ENCODE measurements around the gene CFAP61.
"Not testable (repeated sequence)": the region's sequence is repeated elsewhere in the genome, so short reads cannot be mapped to it uniquely, and the experiment has no call there.

Gene CFAP61, protein sequence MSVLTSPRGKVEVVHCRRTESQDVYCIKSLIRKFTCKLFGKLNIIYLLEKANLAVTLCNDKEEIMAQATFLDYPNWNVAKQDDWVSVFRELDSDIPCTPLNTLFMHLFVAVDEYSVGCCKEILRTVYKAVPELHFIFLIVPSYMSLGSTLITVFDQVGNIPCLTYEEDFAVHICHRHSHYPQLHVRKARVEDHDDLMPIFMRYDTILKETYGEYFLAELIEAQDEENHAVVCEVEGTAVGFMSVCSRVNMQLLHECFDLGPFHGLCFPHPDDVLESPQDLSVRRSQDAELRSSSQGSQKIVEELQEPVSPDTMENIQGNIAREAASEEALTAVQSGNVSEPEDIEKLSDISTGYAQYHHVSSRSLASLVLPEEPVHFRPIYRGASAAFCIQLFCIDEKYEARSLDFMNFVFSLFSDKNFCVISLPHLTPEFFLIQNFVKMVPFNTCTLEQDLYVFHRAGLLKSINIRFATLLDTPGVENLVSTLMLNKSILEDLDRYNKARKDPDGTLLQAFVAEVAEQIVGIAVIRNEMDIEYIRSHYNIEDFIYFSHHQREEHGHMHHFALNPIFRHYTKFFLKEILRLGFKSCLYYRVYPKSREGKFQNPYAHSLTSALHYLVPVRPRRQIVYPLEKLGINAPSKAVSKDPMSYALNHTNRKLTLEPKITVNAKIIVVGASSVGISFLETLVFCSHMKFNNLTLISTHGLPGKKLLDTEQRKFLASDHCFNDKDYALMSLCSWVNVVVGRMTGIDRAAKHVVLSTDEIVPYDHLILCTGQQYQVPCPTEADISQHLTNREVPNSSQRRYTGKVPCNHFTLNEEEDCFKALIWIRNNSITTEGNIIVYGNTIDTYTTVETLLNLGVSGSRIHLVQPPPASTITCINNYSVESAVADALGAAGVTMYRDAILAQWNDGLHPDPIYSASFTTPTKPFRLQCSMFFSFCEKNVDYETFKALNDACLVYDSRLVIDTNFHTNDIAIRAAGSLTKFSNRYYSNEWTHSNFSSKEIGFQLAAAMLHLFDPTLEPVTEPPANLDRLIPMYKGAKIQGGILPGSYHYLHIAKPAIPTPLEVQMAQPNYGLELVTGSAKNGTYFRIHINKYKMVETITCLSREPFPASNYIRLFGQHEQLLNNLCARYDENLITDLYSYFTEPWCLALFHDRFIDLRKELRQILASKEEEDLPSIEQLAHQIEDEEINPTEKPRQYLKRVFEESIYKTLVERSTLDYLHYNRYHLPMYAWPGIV

DNA sequence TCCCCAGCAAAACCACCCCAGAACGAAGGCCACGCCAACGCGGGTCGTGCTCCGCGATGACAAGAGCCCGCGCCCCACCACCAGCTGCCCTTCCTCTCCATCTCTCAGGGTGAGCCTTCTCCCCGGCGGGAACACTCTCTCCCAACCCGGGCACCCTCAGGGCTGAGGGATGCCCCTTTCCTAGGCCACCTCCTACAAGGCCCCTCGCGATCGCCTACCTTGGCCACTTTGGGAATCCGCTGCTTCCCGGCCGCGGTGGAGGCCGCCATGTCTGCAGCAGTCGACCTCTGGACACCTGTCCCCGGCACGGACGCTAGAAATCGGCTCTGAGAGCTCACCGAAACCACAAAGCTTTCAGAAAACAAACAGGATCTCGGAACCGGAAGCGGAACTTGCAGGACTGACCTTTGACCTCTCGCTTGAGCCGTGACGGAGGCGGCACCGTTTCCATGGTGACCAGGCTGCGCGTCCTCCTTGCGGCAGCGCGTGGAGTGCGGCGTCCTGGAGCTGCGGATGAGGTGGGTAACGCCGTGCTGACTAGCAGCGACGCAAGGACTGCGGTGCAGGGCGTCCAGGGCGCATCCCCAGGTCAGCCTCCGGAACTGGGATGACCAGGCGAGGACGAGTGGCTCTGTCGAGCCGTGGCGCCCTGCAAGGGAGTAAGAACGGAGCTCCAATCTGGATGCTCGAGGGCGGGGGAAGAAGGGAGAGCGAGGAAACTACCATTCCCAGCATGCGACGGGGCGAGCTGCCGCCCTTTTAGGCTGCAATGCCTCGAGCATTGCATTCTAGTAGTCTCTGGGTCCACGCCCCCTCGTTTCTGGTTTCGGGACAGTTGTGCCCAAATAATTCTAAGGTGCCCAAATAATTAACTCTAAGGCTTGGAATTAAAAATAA is at the start of gene CFAP61, which contains the start of gene CRNKL1:
CFAP61 (plus strand) TSS at position 459 of the 897 bp plus-strand sequence. CDS start 4,122 bp downstream, outside the sequence.
CRNKL1 (minus strand) TSS at position 393 of the 897 bp plus-strand sequence; CDS start at position 269, 124 bp downstream.
- peak; percentile 94 to 99 for DNase-seq

DNA sequence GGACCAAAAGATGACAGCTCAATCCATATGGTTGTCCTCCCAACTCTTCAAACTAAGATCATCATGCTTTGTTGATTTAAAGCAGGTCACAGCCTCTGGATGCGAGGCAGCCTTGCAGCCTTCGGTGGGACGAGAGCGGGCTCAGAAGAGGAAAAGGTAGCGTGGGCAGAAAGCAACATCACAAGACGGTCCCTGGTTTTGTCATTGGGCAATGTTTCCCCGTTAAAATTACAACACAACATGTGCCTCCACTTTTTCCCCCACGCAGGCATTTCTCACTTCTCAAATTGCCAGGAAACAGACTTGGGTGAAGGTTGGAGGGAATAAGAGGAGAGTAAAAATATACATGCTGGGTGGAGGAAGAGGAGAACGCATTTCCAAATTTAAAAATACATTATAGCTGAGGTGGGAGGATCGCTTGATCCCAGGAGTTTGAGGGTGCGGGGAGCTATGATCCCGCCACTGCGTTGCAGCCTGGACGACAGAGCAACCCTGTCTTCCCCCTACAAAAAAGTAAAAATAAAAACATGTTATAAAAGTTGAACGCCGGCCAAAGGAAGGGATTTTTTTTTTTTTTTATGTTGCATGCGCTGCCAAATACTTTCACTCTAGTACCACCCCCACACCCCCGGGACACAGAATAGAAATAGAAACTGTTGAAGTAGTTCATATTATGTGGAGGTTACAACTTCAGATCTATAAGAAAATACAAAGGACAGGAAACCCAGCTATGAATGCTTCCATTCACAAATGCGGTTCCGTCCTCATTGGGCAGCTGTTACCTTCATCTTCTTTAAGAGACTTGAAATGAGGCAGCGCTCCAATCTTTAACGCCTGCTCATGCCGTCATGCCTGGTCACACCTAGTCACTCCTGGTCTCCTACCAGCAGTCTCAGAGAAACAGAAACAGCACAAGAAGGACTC is 49.0 kb upstream of the CFAP61 start:
- DNase-seq, result peak; percentile 94 to 96

DNA sequence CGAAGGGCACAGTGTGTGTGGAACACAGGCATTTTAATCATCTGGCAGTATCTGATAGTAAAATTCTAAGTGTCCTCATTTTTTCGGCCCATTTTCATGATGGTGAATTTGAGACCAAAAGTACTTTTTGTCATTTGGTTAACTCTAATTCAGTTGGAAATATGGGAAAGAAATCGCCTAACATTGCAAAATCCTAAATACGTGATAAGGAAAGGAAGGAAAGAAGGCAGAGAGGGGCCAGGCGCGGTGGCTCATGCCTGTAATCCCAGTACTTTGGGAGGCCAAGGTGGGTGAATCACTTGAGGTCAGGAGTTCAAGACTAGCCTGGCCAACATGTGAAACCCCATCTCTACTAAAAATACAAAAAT is 48.4 kb upstream of the CFAP61 start:
- DNase-seq, result not testable (repeated sequence)

DNA sequence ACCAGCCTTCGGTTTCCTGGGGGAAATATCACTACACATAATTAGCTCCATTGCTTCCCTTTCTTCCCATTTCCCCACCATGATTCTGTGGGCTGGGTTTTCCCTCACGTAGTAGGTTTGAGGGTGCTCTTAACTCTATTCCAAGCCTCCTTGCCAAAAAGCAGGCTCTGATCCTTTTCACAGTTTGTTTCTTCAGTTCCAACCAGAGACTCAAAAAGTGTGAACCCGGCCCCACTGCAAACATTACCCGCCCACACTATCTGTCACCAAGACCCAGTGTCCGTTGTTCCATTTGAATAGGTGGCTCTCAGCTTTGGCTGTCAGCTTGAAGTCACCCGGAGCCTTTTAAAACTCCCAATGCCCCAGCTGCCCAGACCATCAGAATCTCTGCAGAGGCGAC is 47.0 kb upstream of the CFAP61 start:
- DNase-seq, result peak; percentile 38 to 43

DNA sequence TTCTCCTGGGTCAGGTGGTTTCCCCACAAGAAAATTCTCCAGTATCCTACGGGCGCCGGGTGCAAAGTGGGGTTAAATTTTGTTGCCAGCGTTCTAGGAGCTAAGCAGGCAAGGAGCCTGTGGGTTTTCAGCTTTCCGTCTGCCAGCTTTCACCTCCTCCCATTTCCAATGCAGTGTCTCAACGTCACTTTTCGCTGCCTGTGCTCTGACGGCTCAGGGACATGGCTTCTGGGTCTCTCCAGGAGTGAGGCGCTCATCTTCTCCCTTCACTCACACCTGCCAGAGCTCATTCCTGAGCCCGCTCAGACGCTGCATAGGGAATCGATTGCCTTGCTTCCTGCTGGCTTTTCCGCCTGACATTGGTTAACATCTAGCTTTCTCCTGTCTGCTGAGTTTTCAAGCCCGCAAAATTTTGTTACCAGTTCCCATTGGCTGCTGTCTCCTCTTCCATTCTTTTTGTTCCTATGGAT is 42.5 kb upstream of the CFAP61 start:
- no peak for DNase-seq

DNA sequence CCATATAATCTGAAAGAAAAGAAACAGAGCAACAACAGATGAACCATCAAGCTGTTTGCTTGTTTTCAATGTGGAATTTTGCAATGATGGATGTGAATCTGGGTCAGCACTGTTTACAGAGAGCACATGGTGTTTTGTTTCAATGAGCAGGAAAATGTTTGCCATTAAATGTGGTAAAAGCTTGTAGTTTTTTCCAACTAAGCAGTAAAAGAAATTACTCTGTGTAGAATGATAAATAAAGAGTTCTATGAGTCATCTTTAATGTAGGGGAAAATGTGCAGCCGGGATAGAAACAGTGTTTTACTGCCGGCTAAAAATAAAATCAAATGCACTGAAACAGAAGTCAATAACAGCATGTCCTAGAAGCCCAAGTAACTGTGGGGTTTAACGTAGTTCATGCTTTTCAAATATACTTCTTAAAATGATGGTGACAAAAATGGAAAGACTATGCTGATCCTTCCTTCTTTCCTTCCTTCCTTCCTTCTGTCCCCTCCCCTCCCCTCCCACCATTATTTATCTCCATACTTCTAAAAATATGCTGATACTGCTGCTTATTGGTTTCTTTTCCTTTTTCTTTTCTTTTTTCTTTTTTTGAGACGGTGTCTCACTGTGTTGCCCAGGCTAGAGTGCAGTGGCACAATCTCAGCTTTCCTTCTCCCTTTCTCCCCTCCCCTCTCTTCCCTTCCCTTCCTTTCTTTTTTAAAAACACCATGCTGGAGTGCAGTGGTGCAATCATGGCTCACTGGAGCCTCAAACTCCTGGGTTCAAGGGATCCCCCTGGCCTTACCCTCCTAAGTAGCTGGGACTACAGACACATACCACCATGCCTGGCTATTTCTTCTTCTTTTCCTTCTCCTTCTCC is 41.5 kb upstream of the CFAP61 start:
- no peak for DNase-seq

DNA sequence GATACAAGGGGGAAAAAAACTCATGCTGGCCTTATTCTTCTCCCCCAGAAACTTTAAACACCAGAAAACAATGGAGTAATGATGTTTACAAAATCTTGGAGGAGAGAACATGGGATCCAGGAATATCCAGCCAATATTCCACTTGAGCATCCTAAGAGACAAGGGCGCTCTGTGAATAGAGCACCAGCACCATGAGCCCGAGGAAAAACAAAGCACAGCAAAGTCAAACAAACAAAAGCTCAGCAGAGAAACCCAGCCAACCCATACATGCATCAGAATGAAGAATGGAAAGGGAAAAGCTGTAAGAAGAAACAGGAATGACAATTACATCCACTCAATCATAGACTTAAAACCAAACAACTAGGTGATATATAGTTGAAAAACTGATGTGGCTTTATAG is 39.8 kb upstream of the CFAP61 start:
- no peak for DNase-seq

DNA sequence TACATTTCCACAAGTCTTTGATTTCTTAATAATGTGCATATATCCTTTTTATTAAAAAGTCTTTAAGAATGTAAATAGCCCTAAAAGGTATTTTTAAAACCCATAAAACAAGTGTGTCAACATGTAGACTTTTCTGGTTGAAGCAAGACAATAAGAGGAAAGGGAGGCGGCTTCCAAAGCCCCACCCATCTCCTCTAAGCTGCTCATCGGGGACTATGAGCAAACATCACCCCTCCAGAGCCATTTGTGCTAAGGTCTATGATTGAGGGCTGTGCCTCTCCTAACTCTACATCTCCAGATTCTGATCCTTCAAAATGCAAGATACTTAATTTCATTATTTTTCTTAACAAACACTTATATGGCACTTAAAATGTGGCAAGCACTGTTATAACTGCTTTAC is 37.7 kb upstream of the CFAP61 start:
- peak in 1 of 2 donors; percentile 35 for DNase-seq

DNA sequence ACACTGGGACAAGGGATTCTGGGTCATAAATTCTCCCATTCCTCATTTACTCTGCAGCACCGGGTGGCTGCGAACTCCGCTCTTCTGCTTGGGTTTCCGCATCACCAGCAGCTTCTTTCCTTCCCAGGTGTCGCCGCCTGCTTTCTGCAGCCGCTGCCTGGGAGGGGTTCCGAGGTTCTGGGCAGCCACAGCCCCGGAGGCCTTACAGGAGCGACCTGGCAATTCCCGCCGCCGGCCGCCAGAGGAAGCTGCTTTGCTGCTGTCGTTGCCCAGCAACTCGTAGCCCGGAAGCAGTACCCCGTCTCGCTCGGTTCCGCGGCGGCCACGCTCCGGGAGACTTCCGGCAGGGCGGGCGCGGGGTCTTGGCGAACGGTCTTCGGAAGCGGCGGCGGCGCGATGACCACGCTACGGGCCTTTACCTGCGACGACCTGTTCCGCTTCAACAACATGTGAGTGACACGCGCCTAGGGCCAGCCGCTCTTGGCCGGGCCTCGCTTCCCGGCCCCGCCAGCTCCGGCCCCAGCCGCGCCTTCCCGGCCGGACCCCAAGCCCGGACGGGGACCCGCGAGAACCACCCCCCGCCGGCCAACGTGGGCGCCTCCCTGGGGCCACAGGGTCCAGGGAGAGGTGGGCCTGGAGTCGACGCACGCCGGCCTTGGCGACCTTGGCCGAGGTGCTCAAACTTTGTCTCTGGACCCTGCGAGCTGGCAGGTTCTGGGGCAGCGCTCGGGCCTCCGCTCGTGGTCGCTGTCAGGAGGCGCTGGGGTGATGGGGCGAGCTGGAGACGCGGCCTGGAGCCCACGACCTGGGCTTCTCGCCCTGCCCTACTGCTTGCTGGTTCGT is 35.1 kb upstream of the CFAP61 start, which contains the start of gene NAA20:
NAA20 (plus strand) TSS at position 362 of the 843 bp plus-strand sequence; CDS start at position 397, 35 bp downstream.
- peak; percentile 84 to 87 for DNase-seq

DNA sequence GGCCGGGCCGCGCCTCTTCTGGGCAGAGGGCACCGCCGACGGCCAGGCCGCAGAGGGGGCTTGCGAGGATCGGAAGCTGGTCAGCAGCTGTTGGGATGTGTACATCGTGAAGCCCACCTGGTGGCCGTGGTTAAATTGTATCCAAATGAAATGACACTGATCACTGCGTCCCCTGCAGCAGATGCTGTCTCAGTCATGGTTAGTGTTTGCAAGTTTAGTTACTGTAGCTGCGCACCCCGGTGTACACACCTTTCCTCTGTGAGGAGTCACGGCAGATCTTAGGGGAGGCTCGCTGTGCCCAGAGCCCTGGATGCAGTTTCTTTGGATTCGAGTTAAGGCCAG is 34.5 kb upstream of the CFAP61 start:
- no peak for DNase-seq

DNA sequence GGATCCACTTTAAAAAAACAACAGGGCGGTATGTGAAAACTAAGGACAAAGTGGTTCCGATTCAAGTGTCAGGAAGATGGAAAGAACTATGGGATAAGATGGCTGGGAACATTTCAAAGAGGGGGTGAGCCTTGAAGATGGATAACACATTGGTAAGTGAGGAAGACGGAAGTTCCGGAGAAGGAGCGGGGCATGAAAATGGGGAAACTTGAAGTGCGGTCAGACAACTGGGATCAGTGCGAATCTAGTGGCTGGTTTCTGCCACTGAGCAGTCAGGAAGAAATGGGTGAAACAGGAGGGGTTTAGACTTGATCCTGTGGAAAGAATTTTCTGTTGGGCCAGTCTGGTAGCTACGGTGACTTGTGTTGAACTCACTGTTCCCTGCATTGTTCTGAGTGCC is 34.0 kb upstream of the CFAP61 start:
- DNase-seq, result no peak

DNA sequence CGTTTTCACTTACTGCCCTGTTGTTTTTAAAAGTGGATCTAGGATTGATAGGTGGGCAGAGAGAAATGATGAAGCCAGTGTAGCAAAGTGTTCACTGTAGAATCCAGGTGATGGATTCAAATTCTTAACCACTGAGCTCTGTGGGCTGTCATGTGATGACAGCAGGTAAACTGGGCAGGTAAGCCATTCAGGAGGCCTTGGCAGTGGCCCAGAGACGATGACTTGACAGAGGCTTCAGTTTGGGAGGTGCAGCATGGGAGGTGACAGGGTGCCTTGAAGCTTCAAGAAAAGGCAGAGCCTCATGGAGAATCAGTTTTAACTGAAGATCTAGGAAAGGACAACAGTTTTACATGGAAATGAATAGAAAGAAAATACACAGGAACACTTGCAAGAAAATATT is 33.2 kb upstream of the CFAP61 start:
- DNase-seq, result no peak

DNA sequence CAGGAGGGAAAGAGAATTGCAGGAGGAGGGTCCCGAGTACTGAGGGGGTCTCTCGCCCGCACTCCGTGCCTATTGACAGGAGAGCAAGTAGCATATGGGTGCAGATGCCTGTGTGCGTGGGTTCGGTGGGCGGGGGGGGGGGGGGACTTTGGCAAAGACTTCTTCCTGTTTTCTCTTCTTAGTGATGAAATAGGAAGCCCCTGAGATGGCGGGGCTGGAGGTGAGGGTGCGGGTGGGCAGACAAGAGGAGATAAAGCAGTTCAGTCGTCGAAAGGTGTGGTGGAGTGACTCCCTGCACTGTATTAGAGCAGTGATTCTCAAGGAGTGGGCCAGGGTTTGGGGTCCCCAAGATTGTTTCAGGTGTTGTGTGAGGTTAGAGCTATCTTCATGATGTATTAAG is 31.4 kb upstream of the CFAP61 start:
- DNase-seq, result no peak

DNA sequence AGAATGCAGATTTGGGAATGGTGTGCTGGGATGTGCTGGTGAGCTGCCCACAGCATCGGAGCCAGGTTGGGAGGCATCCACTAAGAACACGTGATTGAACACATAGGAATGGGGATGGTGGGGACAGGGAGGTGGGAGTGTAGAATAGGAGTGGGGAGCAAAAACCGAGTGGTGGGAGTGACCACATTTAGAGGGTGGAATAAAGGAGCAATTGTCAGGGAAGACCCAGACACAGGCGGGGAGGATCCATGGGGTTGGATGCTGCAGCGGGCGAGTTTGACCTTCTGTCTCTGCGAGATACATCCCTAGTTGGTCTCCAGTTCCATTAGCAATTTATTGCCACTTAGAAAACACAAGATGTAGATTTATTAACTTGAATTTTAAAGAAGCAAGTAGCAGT is 30.5 kb upstream of the CFAP61 start:
- no peak for DNase-seq

DNA sequence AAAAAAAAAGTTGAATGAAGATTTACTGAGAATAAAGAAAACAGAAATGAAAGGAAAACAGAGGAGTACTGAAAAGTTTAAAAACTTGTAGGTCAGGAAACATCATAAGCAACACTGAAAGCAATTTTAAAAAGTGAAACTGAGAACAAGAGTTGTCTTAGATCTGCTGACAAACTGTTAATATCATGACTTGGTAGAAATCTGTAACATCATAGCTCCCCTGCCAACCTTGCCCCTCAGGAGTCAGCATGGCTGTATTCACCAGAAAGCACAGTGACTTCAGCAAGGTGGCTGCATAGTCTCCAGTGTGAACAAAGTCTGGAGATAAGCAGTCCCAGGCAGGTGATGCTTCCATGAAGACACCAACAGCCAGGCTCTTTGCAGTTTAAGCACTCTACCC is 29.8 kb upstream of the CFAP61 start:
- DNase-seq, result no peak

DNA sequence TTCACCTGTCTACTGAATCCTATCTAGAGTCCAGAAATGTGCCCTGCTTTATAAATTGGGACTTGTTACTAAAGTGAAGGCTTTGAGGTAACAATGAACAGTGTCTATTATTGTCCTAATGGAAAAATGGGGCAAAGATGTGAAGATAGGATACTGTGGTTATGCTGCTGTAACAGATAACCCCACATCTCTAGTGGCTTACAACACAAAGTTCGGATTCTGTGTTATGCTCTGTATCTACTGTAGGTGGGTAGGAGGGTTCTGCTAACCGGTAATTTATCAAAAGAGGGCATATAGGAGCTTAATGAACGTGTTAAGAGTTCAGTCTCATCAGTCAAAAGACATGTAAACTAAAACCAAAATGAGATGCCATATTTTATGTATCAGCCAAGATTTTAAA is 28.9 kb upstream of the CFAP61 start:
- no peak for DNase-seq

DNA sequence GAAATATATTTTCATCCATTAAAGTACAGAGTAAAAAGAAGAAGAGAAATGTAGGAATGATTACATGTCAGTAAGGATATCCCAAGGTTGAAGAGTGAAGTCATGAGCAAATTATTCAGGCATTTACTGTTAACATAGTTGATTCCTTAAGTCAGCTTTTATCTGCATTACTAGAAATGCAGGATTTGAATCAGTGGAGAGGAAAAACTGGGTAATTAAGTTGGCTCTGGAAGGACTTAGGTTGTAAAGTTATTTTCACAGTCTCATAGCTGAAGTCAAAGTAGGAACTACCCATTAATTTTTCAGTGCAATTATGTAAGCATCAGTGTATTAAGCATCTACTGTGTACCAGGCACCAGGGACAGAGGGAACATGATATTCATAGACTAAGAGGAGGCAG is 27.4 kb upstream of the CFAP61 start:
- DNase-seq, result no peak

DNA sequence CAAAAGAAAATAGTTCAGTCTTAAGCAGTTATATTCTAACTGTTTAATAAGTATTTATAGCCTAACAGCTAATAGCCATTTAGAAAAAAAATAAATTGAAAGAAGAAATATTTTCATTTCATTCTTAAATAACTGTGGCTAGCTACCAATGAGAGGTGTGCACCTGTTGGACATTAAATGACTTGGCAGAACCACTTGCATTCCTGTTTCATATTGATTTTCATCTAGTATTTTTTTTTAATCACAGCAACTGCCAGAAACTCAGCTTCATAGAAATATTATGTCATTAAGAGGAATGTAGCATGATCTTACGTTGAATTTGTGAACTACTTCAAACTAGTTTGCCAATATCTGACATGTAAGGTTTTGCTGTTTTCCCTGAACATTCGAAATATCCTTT is 25.0 kb upstream of the CFAP61 start:
- DNase-seq, result no peak

DNA sequence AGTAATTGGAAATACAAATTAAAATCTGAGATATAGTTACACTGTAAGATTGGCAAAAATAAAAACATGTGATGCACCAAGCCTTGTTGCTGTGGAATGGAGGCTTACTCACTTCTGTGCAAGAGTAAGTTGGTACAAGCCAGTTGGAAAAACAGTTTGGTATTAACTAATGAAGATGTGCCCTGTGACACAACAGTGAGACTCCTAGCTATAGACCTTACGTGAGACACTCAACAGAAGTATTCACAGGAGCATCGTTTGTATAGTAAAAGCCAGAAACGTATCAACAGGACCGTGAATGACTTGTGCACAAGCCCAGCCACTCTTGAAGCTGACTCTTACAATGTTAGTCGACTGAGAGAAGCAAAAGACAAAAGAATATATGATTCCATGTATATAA is 20.5 kb upstream of the CFAP61 start:
- DNase-seq, result no peak

All from inflammatory macrophage treated with lipopolysaccharide for 1 hour (primary cell).